GM10248 (cell line): ENCODE data around the gene CHD9.
"Not testable (repeated sequence)": the region's sequence is repeated elsewhere in the genome, so short reads cannot be mapped to it uniquely, and the experiment has no call there.

ENCODE experiments used
- CTCF ChIA-PET: fragments of 300-600 bp; sonication (Branson Sonifier 250); formaldehyde crosslinking; extraction: SDS; loops from one replicate; lab custom pipeline; 2021; ENCODE audit warnings: antibody characterized with exemption; lab: Yijun Ruan, JAX
- POLR2A ChIA-PET: fragments of 350-650 bp; sonication (Branson Sonifier 250); formaldehyde crosslinking; extraction: SDS; loops from one replicate; lab custom pipeline; 2020; ENCODE audit warnings: antibody characterized with exemption; lab: Yijun Ruan, JAX
- DNase-seq: peaks from one replicate; pipeline ENCODE4 v3.0.0; 2012; ENCODE audit errors: extremely low spot score
- TF ChIP-seq, protein P1 (sequence below): IDR thresholded peaks from 2 replicates; pipeline ENCODE4 v1.5.1; 2012; ENCODE audit warnings: mild to moderate bottlenecking, low read depth; ENCODE audit errors: extremely low read depth, missing control alignments, control extremely low read depth

The CHD9 gene

DNA sequence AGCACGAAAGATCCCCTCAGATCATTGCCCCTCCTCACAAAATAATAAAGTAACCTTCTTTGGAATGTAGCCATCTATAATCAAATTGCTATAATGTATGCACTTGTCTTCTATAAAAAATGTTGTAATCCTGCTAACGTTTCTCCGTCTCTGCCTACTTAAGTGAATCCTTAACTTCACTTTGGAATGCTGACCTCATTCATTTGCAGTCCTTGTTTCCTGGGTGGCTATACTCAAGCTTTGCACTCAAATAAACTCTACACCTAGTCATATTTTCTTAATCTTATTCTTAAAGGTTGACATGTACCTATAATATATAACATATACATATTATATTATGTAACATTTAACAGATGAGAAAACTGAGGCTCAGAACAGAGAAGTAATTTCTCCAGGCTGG is 24.8 kb upstream of the CHD9 start:
- ChIA-PET POLR2A (no interaction called here), CTCF (no interaction called here)
- TF ChIP-seq, protein P1, sequence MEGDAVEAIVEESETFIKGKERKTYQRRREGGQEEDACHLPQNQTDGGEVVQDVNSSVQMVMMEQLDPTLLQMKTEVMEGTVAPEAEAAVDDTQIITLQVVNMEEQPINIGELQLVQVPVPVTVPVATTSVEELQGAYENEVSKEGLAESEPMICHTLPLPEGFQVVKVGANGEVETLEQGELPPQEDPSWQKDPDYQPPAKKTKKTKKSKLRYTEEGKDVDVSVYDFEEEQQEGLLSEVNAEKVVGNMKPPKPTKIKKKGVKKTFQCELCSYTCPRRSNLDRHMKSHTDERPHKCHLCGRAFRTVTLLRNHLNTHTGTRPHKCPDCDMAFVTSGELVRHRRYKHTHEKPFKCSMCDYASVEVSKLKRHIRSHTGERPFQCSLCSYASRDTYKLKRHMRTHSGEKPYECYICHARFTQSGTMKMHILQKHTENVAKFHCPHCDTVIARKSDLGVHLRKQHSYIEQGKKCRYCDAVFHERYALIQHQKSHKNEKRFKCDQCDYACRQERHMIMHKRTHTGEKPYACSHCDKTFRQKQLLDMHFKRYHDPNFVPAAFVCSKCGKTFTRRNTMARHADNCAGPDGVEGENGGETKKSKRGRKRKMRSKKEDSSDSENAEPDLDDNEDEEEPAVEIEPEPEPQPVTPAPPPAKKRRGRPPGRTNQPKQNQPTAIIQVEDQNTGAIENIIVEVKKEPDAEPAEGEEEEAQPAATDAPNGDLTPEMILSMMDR, result no peak
- DNase-seq, result no peak

DNA sequence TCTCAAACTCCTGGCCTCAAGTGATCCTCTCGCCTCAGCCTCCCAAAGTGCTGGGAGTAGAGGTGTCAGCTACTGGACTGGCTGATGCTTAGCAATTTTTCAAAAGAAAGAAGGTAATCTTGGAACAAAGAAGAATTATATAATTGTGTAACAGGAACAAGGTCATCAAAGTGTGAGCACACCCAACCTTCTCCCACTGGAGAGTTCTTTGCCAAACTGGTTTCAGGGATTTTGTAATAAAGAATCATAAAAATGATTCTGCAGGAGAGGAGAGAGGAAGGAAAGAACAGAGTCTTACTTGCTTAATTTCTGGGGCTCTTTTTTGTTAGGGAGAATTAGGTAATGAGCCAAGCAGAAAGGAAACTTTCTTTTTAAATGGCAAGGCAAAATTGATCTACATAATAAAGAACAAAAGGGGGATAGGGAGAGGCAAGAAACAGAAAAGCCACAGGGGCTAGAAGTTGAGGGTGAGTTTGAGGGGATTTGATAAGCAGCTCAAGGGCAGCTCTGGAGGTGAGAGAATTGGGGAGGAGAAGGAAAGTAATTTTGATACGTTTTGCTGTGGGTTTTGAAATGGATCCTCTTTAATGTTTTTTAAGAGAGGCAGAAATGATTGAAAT is 23.4 kb upstream of the CHD9 start:
- TF ChIP-seq, protein P1, result no peak
- CTCF ChIA-PET, result no interaction called here
- POLR2A ChIA-PET, result no interaction called here
- DNase-seq, result no peak

DNA sequence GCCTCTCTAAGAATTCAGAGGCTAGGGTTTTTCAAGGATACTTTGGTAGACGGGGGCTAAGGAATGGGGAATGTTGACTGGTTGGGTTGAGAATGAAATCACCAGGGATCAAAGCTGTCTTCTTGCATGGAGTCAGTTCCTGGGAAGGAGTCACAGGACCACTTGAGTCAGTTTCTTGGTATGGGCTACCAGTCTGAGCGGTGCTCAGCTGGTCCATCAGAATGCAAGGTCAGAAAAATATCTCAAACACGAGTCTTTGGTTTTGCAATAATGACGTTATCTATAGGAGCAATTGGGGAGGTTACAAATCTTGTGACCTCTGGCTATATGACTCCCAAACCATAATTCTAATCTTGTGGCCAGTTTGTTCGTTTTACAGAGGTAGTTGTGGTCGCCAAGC is 20.5 kb upstream of the CHD9 start:
- TF ChIP-seq, protein P1, result no peak
- DNase-seq, result no peak
- CTCF ChIA-PET, result no interaction called here
- POLR2A ChIA-PET, result no interaction called here

DNA sequence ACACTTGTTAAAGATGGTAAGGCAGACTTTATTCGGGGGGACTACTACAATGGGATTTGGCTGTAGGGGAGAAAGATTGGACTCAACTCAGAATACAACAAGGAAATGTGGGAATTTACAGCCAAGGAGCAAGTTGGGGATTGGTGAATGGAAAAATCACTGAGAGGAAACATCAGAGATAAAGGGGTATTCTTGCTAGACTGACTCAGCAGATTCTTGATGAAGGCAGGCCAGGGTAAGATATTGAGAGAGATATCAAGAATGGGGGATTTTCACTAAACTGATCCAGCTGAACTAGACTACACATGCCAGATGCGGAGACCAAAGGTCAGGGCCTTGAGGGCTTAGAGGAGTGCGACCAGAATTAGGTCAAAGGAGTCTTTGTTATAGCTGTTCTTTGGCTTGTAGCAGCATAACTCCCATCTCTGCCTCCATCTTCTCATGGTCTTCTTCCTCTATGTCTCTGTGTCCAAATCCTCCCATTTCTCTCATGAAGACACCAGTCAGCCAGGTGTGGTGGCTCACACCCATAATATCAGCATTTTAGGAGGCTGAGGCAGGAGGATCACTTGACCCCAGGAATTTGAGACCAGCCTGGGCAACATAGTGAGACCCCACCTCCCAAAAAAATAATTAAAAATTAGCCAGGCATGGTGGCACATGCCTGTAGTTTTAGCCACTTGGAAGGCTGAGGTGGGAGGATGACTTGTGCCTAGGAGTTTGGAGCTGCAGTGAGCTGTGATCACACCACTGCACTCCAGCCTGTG is 19.4 kb upstream of the CHD9 start:
- no peak for DNase-seq
- POLR2A ChIA-PET, result no interaction called here
- CTCF ChIA-PET, result interaction anchor here (0.9 to 1.1 kb wide), 3 partner anchors 11 to 248 kb away, joined by 3 to 4 read pairs (median 3); no protein-coding TSS in a partner anchor
- TF ChIP-seq, protein P1, result no peak

DNA sequence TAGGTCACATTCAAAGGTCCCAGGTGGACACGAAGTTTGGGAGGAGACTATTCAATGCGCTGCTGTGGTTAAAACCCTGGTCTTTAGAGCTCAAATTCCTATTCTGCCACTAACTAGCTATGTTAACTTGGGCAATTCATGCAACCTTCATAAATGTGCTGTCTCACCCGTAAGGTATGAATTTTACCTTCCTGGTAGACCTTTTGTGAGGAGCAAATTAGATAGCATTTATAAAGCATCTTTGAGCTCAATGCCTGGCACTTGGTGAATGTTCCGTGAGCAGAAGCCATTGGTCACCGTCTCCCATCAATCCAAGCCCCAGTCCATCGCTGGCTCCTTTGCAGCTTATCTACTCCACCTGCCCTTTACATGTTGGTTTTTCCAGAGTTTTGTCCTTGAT is 18.7 kb upstream of the CHD9 start:
- ChIA-PET POLR2A (no interaction called here), CTCF (interaction anchor here (1.0 to 1.1 kb wide), 2 partner anchors 26 to 247 kb away, joined by 3 to 4 read pairs; no protein-coding TSS in a partner anchor)
- DNase-seq, result no peak
- TF ChIP-seq, protein P1, result no peak

DNA sequence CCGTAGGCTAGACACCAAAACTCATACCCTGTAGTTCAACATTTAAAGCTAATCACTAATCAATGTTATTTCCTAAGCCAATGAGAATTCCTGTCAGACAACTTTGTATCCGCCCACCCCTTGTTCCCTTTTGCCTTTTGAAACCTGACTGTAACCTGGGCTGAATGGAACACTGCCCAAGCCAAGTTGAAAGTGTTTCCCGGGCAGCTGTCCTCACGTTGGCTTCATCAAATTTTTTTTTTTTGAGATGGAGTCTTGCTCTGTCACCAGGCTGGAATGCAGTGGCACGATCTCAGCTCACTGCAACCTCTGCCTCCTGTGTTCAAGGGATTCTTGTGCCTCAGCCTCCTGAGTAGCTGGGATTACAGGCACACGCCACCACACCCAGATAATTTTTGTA is 18.1 kb upstream of the CHD9 start:
- POLR2A ChIA-PET, DNase-seq: not testable (repeated sequence)
- CTCF ChIA-PET, result interaction anchor here (1.1 kb wide), 1 partner anchor 9 kb away, joined by 3 read pairs; no protein-coding TSS in a partner anchor

DNA sequence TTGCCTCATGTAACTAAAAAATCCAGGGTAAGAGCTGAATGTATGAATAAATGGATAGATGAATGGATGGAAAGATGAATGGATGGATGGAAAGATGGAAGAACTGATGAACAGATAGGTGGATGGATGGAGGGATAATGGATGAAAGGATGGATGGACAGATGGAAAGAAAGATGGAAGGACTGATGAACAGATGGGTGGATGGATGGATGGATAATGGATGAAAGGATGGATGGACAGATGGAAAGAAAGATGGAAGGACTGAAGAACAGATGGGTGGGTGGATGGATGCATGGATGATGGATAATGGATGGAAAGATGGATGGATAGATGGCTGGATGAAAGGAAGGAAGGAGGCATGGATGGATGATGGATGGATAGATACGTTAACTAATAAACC is 14.0 kb upstream of the CHD9 start:
- CTCF ChIA-PET, result interaction anchor here (1.7 kb wide), 1 partner anchor 14 kb away, joined by 6 read pairs; the partner anchor contains the start of gene CHD9
- POLR2A ChIA-PET, result no interaction called here

More for the DNA sequence above, 14.0 kb upstream of the CHD9 start:
- no peak for DNase-seq
- TF ChIP-seq, protein P1, result no peak
